K562 (cell line): Measurements from ENCODE around the gene APIP. TPM values are rescaled to one million over a fixed set of nuclear protein-coding genes. Genes with fewer than 3 reads are reported as not detected.

ENCODE experiments used
- CEBPG ChIP-seq, 3 experiments: fragments of 200-800 bp in 1 of 3; sonication (Bioruptor generic) in 1 of 3; sonication (generic) in 1 of 3; formaldehyde crosslinking in 1 of 3; IDR thresholded peaks in 2 of 3; conservative IDR thresholded peaks in 1 of 3; 2 replicates each; pipeline versions ENCODE4 v1.6.1 to v1.8.0; 2016 to 2022; ENCODE audit warnings: missing compliant biosample characterization in 2 of 3, missing genetic modification characterization in 2 of 3, mild to moderate bottlenecking in 1 of 3, missing genetic modification reagents in 1 of 3
- GTF3C2 ChIP-seq: IDR thresholded peaks from 3 replicates; pipeline ENCODE4 v1.6.1; 2011; ENCODE audit warnings: borderline replicate concordance, mild to moderate bottlenecking, moderate library complexity; ENCODE audit not compliant: insufficient read length; ENCODE audit errors: extremely low read depth
- KDM2B ChIP-seq: fragments of 250-450 bp; sonication (Bioruptor Pico); IDR thresholded peaks from 2 replicates; pipeline ENCODE4 v1.8.0; 2021; ENCODE audit warnings: mild to moderate bottlenecking, moderate library complexity
- POLR2H ChIP-seq: IDR thresholded peaks from 2 replicates; pipeline ENCODE4 v1.6.1; 2016; ENCODE audit warnings: missing genetic modification characterization, low read depth, mild to moderate bottlenecking, control low read depth, missing compliant biosample characterization, moderate library complexity
- RAD51 ChIP-seq: fragments of 450-650 bp; IDR thresholded peaks from 2 replicates; pipeline ENCODE4 v1.7.1; 2016; ENCODE audit warnings: low read depth, mild to moderate bottlenecking, borderline replicate concordance
- RCOR1 ChIP-seq, 2 experiments: IDR thresholded peaks; 2 replicates each; pipeline ENCODE4 v1.6.1; 2012; ENCODE audit warnings: low read depth in 2 of 2, low read length in 2 of 2, borderline replicate concordance in 1 of 2, improper control_type of control experiment in 1 of 2
- ZNF707 ChIP-seq: fragments of 250-450 bp; sonication (Bioruptor Pico); conservative IDR thresholded peaks from 2 replicates; pipeline ENCODE4 v1.8.0; 2022; ENCODE audit warnings: inconsistent platforms, mild to moderate bottlenecking, moderate library complexity
- polyA plus RNA-seq, 8 experiments: library from polyadenylated mRNA; depleted of rRNA in 4 of 8; stranded (reverse) in 5 of 8; unstranded in 3 of 8; fragments of >200 nt; fragmentation: Nextera tagmentation in 2 of 8; fragmentation: Illumina TruSeq in 1 of 8; extraction: Ambion mirVana in 2 of 8; extraction: Trizol in 1 of 8; gene quantifications; 2 replicates each; pipeline versions ENCODE4 v1.2.1 to v1.2.3, GENCODE V29; 2011 to 2014; ENCODE audit warnings: inconsistent platforms in 1 of 8, missing spikeins in 1 of 8
- total RNA-seq, 7 experiments: library from RNA; depleted of rRNA in 6 of 7; stranded (reverse); fragments of >200 nt in 6 of 7; fragmentation: Illumina TruSeq in 2 of 7; extraction: Trizol in 2 of 7; gene quantifications; 2 replicates each; pipeline versions ENCODE4 v1.2.1 to v1.2.3, GENCODE V29; 2011 to 2021; ENCODE audit warnings: low replicate concordance in 1 of 7

The APIP gene
- total and polyA plus RNA-seq, 9 of the 15 experiments (the other 6 are each of a cell fraction or from before 2014, with no cell fraction given), result 63.7 to 110 (median 82.8) TPM

- TF ChIP-seq RAD51, result no peak
- TF ChIP-seq CEBPG (CRISPR knock-in tag; IDR thresholded peaks at IDR 0.05), result no peak
- peak; percentile 52; a peak in 3 of 4 replicates for TF ChIP-seq CEBPG (tag; conservative IDR thresholded peaks at IDR 0.05 in 1 of 2, IDR thresholded peaks at IDR 0.05 in 1 of 2)
- TF ChIP-seq ZNF707 (CRISPR knock-in tag), result no peak
- no peak for TF ChIP-seq KDM2B (CRISPR knock-in tag)
- no peak for TF ChIP-seq GTF3C2
- TF ChIP-seq RCOR1 (IDR thresholded peaks at IDR 0.05; ENCODE audit: borderline replicate concordance in 1 of 2, low read depth in 2 of 2, low read length in 2 of 2), result no peak
- no peak for TF ChIP-seq POLR2H
Measured at GRCh38 chr11:34881900-34882299, 34.3 kb downstream of the APIP start (continued).
